ENCODE measurements around the gene VANGL1. TPM values are rescaled to one million over a fixed set of nuclear protein-coding genes. Genes with fewer than 3 reads are reported as not detected.

VANGL1 gene
- total and polyA plus RNA-seq, 2 of the 8 experiments (the other 6 are each of a cell fraction or from before 2014, with no cell fraction given), result 9.4 to 13.4 TPM

GRCh38 chr1:115658646-115659045, 16.9 kb downstream of the VANGL1 start (continued):
- TF ChIP-seq CHD7 (IDR thresholded peaks at IDR 0.05; ENCODE audit: insufficient replicate concordance, low read length) (no peak), NANOG (IDR thresholded peaks at IDR 0.05; ENCODE audit: insufficient read depth, low read depth, low read length, poor library complexity, severe bottlenecking) (no peak)

Measured in H1 (cell line).